ENCODE measurements around the gene GOLIM4.
A peak's percentile ranks its signal among the peaks of the same experiment; 100 is the strongest.

GOLIM4 gene

DNA sequence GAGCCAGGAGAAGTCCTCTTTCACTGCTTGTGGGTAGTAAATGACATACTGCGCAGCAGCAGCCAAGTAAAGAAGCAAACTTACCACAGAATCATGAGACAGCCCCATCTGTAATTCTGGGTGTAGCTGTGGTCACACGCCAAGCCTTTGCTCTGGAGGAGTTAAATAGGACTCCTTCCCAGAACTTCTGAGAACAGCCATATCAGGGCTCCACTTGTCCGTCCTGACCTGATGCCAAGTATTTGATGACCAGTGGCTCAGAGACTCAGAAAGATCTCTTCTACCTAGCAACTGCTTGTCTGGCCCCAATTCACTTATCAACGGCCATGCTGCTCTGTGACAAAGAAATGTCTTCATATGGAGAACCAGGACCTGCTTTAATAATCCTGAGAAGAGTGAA, 20.6 kb upstream of the GOLIM4 start:
- TF ChIP-seq, protein P1, sequence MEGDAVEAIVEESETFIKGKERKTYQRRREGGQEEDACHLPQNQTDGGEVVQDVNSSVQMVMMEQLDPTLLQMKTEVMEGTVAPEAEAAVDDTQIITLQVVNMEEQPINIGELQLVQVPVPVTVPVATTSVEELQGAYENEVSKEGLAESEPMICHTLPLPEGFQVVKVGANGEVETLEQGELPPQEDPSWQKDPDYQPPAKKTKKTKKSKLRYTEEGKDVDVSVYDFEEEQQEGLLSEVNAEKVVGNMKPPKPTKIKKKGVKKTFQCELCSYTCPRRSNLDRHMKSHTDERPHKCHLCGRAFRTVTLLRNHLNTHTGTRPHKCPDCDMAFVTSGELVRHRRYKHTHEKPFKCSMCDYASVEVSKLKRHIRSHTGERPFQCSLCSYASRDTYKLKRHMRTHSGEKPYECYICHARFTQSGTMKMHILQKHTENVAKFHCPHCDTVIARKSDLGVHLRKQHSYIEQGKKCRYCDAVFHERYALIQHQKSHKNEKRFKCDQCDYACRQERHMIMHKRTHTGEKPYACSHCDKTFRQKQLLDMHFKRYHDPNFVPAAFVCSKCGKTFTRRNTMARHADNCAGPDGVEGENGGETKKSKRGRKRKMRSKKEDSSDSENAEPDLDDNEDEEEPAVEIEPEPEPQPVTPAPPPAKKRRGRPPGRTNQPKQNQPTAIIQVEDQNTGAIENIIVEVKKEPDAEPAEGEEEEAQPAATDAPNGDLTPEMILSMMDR (IDR thresholded peaks at IDR 0.05; ENCODE audit: insufficient read depth, low read depth, low read length, missing control alignments) = no peak
- peak; percentile 29 for DNase-seq (ENCODE audit: low read depth)
- no peak overlapping the region for H3K4me3 ChIP-seq (ENCODE audit: low read length)

DNA sequence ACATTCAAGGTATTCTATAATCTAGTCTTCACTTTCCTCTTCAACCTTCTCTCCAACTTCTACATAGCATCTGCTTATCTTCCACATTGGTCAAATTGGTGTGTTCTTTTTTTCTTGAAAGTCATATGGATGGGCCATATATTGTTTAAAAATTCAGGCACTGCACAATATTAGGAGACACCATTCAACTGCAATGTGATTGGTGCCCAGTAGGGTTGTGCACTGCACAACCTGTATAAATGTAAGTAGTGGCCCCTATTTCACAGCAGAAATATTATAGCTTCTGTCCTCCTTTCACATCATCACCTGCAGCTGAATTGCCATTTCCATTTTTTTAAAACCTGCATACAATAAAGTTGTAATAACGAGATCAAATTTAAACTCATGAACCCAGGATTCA, 18.1 kb upstream of the GOLIM4 start:
- TF ChIP-seq, protein P1 (IDR thresholded peaks at IDR 0.05; ENCODE audit: insufficient read depth, low read depth, low read length, missing control alignments) = no peak
- H3K4me3 ChIP-seq (ENCODE audit: low read length) = no peak overlapping the region
- DNase-seq (ENCODE audit: low read depth) = no peak

DNA sequence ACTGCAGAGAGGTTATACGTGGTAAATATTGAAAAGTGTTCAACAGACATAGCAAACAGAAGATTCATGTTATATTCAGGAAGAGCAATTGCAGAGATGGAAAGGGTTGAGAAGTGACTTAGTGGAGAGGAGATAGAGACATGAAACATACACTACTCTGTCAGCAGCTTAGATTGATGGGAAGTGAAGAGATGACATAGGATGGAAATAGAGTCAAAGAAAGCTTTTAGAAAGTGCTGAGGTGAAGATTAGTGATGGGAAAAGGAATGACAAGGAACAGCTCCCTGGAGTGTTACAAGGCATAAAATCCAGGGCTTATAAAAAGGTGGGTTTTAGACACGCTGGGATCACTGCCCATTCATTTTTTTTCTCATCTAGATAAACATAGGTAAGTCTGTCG, 17.2 kb upstream of the GOLIM4 start:
- TF ChIP-seq, protein P1 (IDR thresholded peaks at IDR 0.05; ENCODE audit: insufficient read depth, low read depth, low read length, missing control alignments) = no peak
- H3K4me3 ChIP-seq (ENCODE audit: low read length) = no peak overlapping the region
- DNase-seq (ENCODE audit: low read depth) = no peak

DNA sequence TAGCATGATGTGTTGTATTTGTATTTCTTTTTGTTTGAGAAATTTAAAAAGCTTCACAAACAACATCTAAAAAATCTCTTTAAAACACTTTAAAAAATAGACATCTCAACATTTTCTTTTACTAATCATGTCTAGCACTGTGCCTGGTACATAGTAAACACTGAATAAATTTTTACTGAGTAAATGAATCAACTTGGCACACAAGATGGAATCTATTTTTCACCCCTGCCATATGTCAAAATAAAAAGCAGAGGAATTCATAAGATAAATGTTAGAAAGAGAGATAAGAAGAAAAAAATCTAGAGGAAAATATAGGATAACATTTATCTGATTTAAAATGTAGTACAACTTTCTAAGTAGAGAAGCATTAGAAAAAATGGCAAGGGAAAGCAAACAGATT, 8.6 kb upstream of the GOLIM4 start:
- TF ChIP-seq, protein P1 (IDR thresholded peaks at IDR 0.05; ENCODE audit: insufficient read depth, low read depth, low read length, missing control alignments) = no peak

DNA sequence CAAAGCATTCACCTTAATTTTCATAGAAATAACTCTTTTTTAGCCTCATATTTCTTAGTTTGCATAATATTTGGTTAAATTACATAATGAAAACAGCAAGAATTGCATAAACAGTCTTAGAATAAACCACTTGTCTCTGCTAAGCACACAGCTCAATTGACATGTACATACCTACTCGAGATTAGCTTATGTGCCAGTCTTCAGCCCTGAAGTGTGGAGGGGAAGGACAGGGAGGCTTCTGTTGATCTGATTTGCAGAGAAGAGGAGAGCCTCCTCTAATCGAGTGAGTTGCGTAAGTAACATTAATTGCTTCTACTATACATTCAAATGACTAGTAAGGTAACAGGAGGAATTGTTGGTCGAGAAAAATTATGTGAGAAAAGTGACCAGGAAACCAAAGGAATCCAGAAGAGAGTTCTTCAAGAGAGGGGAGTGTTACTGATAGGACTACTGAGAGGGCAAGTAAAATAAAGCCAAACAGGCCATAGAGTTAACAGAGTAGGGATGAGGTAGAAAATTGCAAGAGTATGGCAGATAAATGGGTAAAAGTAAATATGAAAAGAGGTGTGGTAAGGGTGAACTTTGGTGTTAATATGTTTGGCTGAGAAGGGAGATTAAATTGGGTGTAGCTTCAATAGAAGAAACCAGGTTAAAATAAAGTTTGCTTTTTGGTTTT, 7.1 kb upstream of the GOLIM4 start:
- TF ChIP-seq, protein P1 (IDR thresholded peaks at IDR 0.05; ENCODE audit: insufficient read depth, low read depth, low read length, missing control alignments) = no peak
- no peak overlapping the region for H3K4me3 ChIP-seq (ENCODE audit: low read length)
- DNase-seq (ENCODE audit: low read depth) = no peak

More for the DNA sequence above, 8.6 kb upstream of the GOLIM4 start:
- H3K4me3 ChIP-seq (ENCODE audit: low read length) = no peak overlapping the region
- no peak for DNase-seq (ENCODE audit: low read depth)

DNA sequence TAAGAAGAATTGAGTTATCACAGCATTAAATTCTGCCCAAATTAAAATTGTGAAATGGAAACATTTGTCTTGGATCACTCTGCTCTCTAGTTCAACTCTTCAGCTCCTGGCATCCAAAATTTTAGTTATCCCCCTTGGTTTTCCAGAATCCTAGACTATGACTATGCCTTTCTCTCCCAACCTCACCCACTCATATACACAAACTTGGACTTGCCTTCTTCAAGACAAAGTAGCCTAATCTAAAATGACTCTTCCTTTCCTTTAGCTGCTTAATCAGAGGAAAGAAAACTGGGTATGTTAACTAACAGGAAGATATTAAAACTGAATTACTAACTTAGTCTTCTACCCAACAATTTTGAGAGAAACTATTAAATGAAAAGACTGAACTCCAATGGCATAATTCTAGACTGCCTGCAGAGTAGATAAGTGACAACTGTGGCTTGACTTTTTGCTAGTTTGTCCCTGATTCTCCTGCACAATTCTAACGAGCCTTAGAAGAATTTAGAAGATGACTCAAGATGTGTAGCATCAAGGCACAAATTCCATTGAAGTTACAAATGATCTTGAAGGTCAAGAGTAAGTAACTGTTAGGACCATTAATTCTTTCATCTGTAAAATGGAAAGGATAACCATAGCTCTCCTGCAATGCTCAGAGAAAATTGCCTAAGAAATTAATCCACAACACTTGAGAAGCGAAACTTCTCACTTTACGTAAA, 5.2 kb upstream of the GOLIM4 start:
- TF ChIP-seq, protein P1 (IDR thresholded peaks at IDR 0.05; ENCODE audit: insufficient read depth, low read depth, low read length, missing control alignments) = no peak
- DNase-seq (ENCODE audit: low read depth) = no peak
- no peak overlapping the region for H3K4me3 ChIP-seq (ENCODE audit: low read length)

All from epithelial cell of esophagus (primary cell).